Measurements from ENCODE around the gene PPP6R3.

Gene PPP6R3

GRCh38 chr11:68488623-68489022, 28.1 kb downstream of the PPP6R3 start:
- no peak for TF ChIP-seq POLR2AphosphoS5 (IDR thresholded peaks at IDR 0.05; ENCODE audit: low read depth, low read length)
- TF ChIP-seq TAF1 (IDR thresholded peaks at IDR 0.05; ENCODE audit: borderline replicate concordance, insufficient read depth, low read length) = no peak
- no peak for TF ChIP-seq FOXP2 (optimal IDR thresholded peaks at IDR 0.05; ENCODE audit: borderline replicate concordance, extremely low read depth, extremely low read length, insufficient read depth)
- no peak for TF ChIP-seq SIN3A (IDR thresholded peaks at IDR 0.05; ENCODE audit: borderline replicate concordance, insufficient read depth, low read length)
- TF ChIP-seq REST (IDR thresholded peaks at IDR 0.05; ENCODE audit: insufficient read depth in 1 of 2, low read depth in 2 of 2, low read length in 2 of 2) = no peak

GRCh38 chr11:68495220-68495729, 34.7 kb downstream of the PPP6R3 start:
- TF ChIP-seq REST (IDR thresholded peaks at IDR 0.05; ENCODE audit: insufficient read depth in 1 of 2, low read depth in 2 of 2, low read length in 2 of 2) (no peak), POLR2AphosphoS5 (IDR thresholded peaks at IDR 0.05; ENCODE audit: low read depth, low read length) (no peak), SIN3A (IDR thresholded peaks at IDR 0.05; ENCODE audit: borderline replicate concordance, insufficient read depth, low read length) (no peak), FOXP2 (optimal IDR thresholded peaks at IDR 0.05; ENCODE audit: borderline replicate concordance, extremely low read depth, extremely low read length, insufficient read depth) (no peak), TAF1 (IDR thresholded peaks at IDR 0.05; ENCODE audit: borderline replicate concordance, insufficient read depth, low read length) (no peak)

GRCh38 chr11:68495872-68496271, 35.3 kb downstream of the PPP6R3 start:
- TF ChIP-seq FOXP2 (optimal IDR thresholded peaks at IDR 0.05; ENCODE audit: borderline replicate concordance, extremely low read depth, extremely low read length, insufficient read depth) (no peak), REST (IDR thresholded peaks at IDR 0.05; ENCODE audit: insufficient read depth in 1 of 2, low read depth in 2 of 2, low read length in 2 of 2) (no peak), TAF1 (IDR thresholded peaks at IDR 0.05; ENCODE audit: borderline replicate concordance, insufficient read depth, low read length) (no peak), SIN3A (IDR thresholded peaks at IDR 0.05; ENCODE audit: borderline replicate concordance, insufficient read depth, low read length) (no peak), POLR2AphosphoS5 (IDR thresholded peaks at IDR 0.05; ENCODE audit: low read depth, low read length) (no peak)

GRCh38 chr11:68497761-68498160, 37.2 kb downstream of the PPP6R3 start:
- TF ChIP-seq REST (IDR thresholded peaks at IDR 0.05; ENCODE audit: insufficient read depth in 1 of 2, low read depth in 2 of 2, low read length in 2 of 2) (no peak), TAF1 (IDR thresholded peaks at IDR 0.05; ENCODE audit: borderline replicate concordance, insufficient read depth, low read length) (no peak), POLR2AphosphoS5 (IDR thresholded peaks at IDR 0.05; ENCODE audit: low read depth, low read length) (no peak), SIN3A (IDR thresholded peaks at IDR 0.05; ENCODE audit: borderline replicate concordance, insufficient read depth, low read length) (no peak), FOXP2 (optimal IDR thresholded peaks at IDR 0.05; ENCODE audit: borderline replicate concordance, extremely low read depth, extremely low read length, insufficient read depth) (no peak)

- no peak for TF ChIP-seq SIN3A (IDR thresholded peaks at IDR 0.05; ENCODE audit: borderline replicate concordance, insufficient read depth, low read length)
- no peak for TF ChIP-seq FOXP2 (optimal IDR thresholded peaks at IDR 0.05; ENCODE audit: borderline replicate concordance, extremely low read depth, extremely low read length, insufficient read depth)
- TF ChIP-seq POLR2AphosphoS5 (IDR thresholded peaks at IDR 0.05; ENCODE audit: low read depth, low read length) = no peak
- TF ChIP-seq TAF1 (IDR thresholded peaks at IDR 0.05; ENCODE audit: borderline replicate concordance, insufficient read depth, low read length) = no peak
- TF ChIP-seq REST (IDR thresholded peaks at IDR 0.05; ENCODE audit: insufficient read depth in 1 of 2, low read depth in 2 of 2, low read length in 2 of 2) = no peak
Observed at GRCh38 chr11:68498321-68498720, 37.8 kb downstream of the PPP6R3 start.
